GM20000 (cell line): Measurements from ENCODE around the gene TYROBP.
A peak's percentile ranks its signal among the peaks of the same experiment; 100 is the strongest.

Experiments used
- DNase-seq: peaks from one replicate; pipeline ENCODE4 v3.0.0; 2012; ENCODE audit warnings: low spot score
- CTCF ChIP-seq: IDR thresholded peaks from 2 replicates; pipeline ENCODE4 v1.5.1; 2012; ENCODE audit warnings: mild to moderate bottlenecking, control low read depth; ENCODE audit errors: extremely low read depth, missing control alignments

The TYROBP gene

GRCh38 chr19:35937345-35938281 is 29.5 kb upstream of the TYROBP start:
- no peak for TF ChIP-seq CTCF

GRCh38 chr19:35936738-35937268 is 28.7 kb upstream of the TYROBP start:
- no peak for TF ChIP-seq CTCF
- DNase-seq, result peak; percentile 28

More at GRCh38 chr19:35937345-35938281, 29.5 kb upstream of the TYROBP start:
- DNase-seq, result peak; percentile 37

GRCh38 chr19:35935911-35936737 is 28.0 kb upstream of the TYROBP start, which contains the start of gene LRFN3:
TSS of gene LRFN3 (plus strand) at chr19:35936374. CDS start at chr19:35939426, 3,052 bp downstream.
- no peak for TF ChIP-seq CTCF
- DNase-seq, result peak; percentile 81

- DNase-seq, result no peak
- TF ChIP-seq CTCF, result no peak
Measured at GRCh38 chr19:35932291-35932936, 24.3 kb upstream of the TYROBP start.

- no peak for TF ChIP-seq CTCF
- no peak for DNase-seq
Measured at GRCh38 chr19:35931874-35932202, 23.7 kb upstream of the TYROBP start.

- peak; percentile 92 for TF ChIP-seq CTCF
Measured at GRCh38 chr19:35931161-35931873, 23.2 kb upstream of the TYROBP start.

More at GRCh38 chr19:35931161-35931873, 23.2 kb upstream of the TYROBP start:
- DNase-seq, result peak; percentile 99
